Measurements from ENCODE around the gene LAX1.

- TF ChIP-seq CTCF (IDR thresholded peaks at IDR 0.05; ENCODE audit: low read depth, low read length) (no peak), EZH2phosphoT487 (IDR thresholded peaks at IDR 0.05; ENCODE audit: low read depth) (no peak)
Observed at GRCh38 chr1:203795441-203796235, 30.7 kb downstream of the LAX1 start, which contains the start of the genes ZBED6 and ZC3H11A.
